ENCODE measurements around the gene GPN2. TPM values are rescaled to one million over a fixed set of nuclear protein-coding genes. Genes with fewer than 3 reads are reported as not detected.
A peak's percentile ranks its signal among the peaks of the same experiment; 100 is the strongest.

The GPN2 gene
- total and polyA plus RNA-seq, 4 donors, result 13.7 to 25.6 (median 16.5) TPM

GRCh38 chr1:26921126-26921539 lies 31.1 kb upstream of the GPN2 start:
- TF ChIP-seq CTCF (IDR thresholded peaks at IDR 0.05; ENCODE audit: control extremely low read depth, extremely low read depth), result no peak
- no peak for DNase-seq
- H3K27me3 ChIP-seq (ENCODE audit: control insufficient read depth in 3 of 3, insufficient read depth in 3 of 3, low read length in 2 of 3), result no peaks in the 10 kb centered on the region
- peak overlapping the region in 1 of 2 donors; percentile 86 for H3K9ac ChIP-seq (ENCODE audit: insufficient read depth in 1 of 2, low read length in 2 of 2)
- no peaks in the 10 kb centered on the region for H3K9me3 ChIP-seq (ENCODE audit: control insufficient read depth in 4 of 4, insufficient read depth in 3 of 4, low read length in 3 of 4)
- WGBS, 2 donors, result 11 to 16% methylated on average over 7 of the region's 7 CpGs
- no peak for ATAC-seq (ENCODE audit: insufficient read depth, low FRiP score)
- peak overlapping the region; percentile 73 to 78 for H3K27ac ChIP-seq (ENCODE audit: low read depth in 1 of 2, low read length in 1 of 2)
- H3K4me1 ChIP-seq (ENCODE audit: control insufficient read depth in 5 of 5, insufficient read depth in 5 of 5, low read length in 5 of 5), result peaks cover 0 to 13% (median 8%) of the 10 kb centered on the region in 5 donors
- H3K36me3 ChIP-seq (ENCODE audit: control insufficient read depth in 4 of 4, insufficient read depth in 4 of 4, low read length in 4 of 4), result peaks cover 0 to 12% (median 9%) of the 10 kb centered on the region in 4 donors
- H3K4me3 ChIP-seq, result peak overlapping the region; percentile 13

GRCh38 chr1:26915204-26915842 lies 25.2 kb upstream of the GPN2 start:
- no peak for ATAC-seq (ENCODE audit: insufficient read depth, low FRiP score)
- peak overlapping the region in 1 of 2 donors; percentile 47 for H3K27ac ChIP-seq (ENCODE audit: low read depth in 1 of 2, low read length in 1 of 2)

GRCh38 chr1:26913754-26914619 lies 23.9 kb upstream of the GPN2 start, which contains the start of gene NR0B2:
TSS of gene NR0B2 (minus strand) at chr1:26913975. CDS start at chr1:26913940, 35 bp downstream.
- peak within 1 kb of the TSS; percentile 83 to 86 for H3K27ac ChIP-seq (ENCODE audit: low read depth in 1 of 2, low read length in 1 of 2)
- peaks cover 0 to 8% (median 0%) of the 10 kb centered on the region in 5 donors for H3K4me1 ChIP-seq (ENCODE audit: control insufficient read depth in 5 of 5, insufficient read depth in 5 of 5, low read length in 5 of 5)
- H3K27me3 ChIP-seq (ENCODE audit: control insufficient read depth in 3 of 3, insufficient read depth in 3 of 3, low read length in 2 of 3), result no peaks in the 10 kb centered on the region
- H3K4me3 ChIP-seq, result peak within 1 kb of the TSS; percentile 34
- no peaks in the 10 kb centered on the region for H3K36me3 ChIP-seq (ENCODE audit: control insufficient read depth in 4 of 4, insufficient read depth in 4 of 4, low read length in 4 of 4)
- TF ChIP-seq CTCF (IDR thresholded peaks at IDR 0.05; ENCODE audit: control extremely low read depth, extremely low read depth), result no peak
- peak within 1 kb of the TSS in 1 of 2 donors; percentile 23 for H3K9ac ChIP-seq (ENCODE audit: insufficient read depth in 1 of 2, low read length in 2 of 2)
- peak; percentile 75 for ATAC-seq (ENCODE audit: insufficient read depth, low FRiP score)
- peak; percentile 55 to 80 (median 79) for DNase-seq
- WGBS, 2 donors, result 62 to 81% methylated on average over 16 of the region's 16 CpGs
- H3K9me3 ChIP-seq (ENCODE audit: control insufficient read depth in 4 of 4, insufficient read depth in 3 of 4, low read length in 3 of 4), result no peaks in the 10 kb centered on the region

More at GRCh38 chr1:26915204-26915842, 25.2 kb upstream of the GPN2 start:
- Histone ChIP-seq H3K9me3 (ENCODE audit: control insufficient read depth in 4 of 4, insufficient read depth in 3 of 4, low read length in 3 of 4) (no peaks in the 10 kb centered on the region), H3K9ac (ENCODE audit: insufficient read depth in 1 of 2, low read length in 2 of 2) (no peak overlapping the region), H3K4me3 (no peak overlapping the region), H3K36me3 (ENCODE audit: control insufficient read depth in 4 of 4, insufficient read depth in 4 of 4, low read length in 4 of 4) (no peaks in the 10 kb centered on the region), H3K4me1 (ENCODE audit: control insufficient read depth in 5 of 5, insufficient read depth in 5 of 5, low read length in 5 of 5) (peaks cover 0 to 8% (median 0%) of the 10 kb centered on the region in 5 donors), H3K27me3 (ENCODE audit: control insufficient read depth in 3 of 3, insufficient read depth in 3 of 3, low read length in 2 of 3) (no peaks in the 10 kb centered on the region)
- no peak for TF ChIP-seq CTCF (IDR thresholded peaks at IDR 0.05; ENCODE audit: control extremely low read depth, extremely low read depth)
- WGBS, 2 donors, result 56 to 77% methylated on average over 5 of the region's 5 CpGs
- no peak for DNase-seq

Measured in lung (tissue), 12 donors.